PC-3 (cell line): ENCODE measurements around the gene SH3BP4. TPM values are rescaled to one million over a fixed set of nuclear protein-coding genes. Genes with fewer than 3 reads are reported as not detected.
A peak's percentile ranks its signal among the peaks of the same experiment; 100 is the strongest.

Experiments used
- ATAC-seq: fragments of 200-7000 bp; cut with Tn5 transposase; 2 replicates; pipeline ENCODE4 v1.9.1; 2020; ENCODE audit warnings: mild to moderate bottlenecking, moderate library complexity
- BruUV-seq: library from RNA; stranded (reverse); fragments of 400-500 nt; replicated peaks from 2 replicates; lab custom pipeline; 2021; lab: Mats Ljungman, UMichigan
- CTCF ChIA-PET: fragments of 300-600 bp; sonication (Branson Sonifier 250); formaldehyde crosslinking; loops from one replicate; lab custom pipeline; 2022; ENCODE audit warnings: antibody characterized with exemption; lab: Charles Lee
- POLR2A ChIA-PET: fragments of 300-600 bp; sonication (Branson Sonifier 250); formaldehyde crosslinking; loops from one replicate; lab custom pipeline; 2022; ENCODE audit warnings: antibody characterized with exemption; ENCODE audit not compliant: unreplicated experiment; lab: Charles Lee
- DNase-seq: peaks from one replicate; pipeline ENCODE4 v3.0.0-alpha.2; 2015
- H2AFZ ChIP-seq: fragments of 300-600 bp; sonication (generic); 2 replicates; pipeline ENCODE4 v1.6.0; 2016; ENCODE audit warnings: antibody characterized with exemption, low read length
- H3F3A ChIP-seq: fragments of 300-600 bp; sonication (generic); one replicate; pipeline ENCODE4 v1.6.0; 2017; ENCODE audit warnings: antibody characterized with exemption, low read length, control low read depth, mild to moderate bottlenecking; ENCODE audit not compliant: unreplicated experiment
- H3K27ac ChIP-seq: fragments of 300-600 bp; sonication (generic); 2 replicates; pipeline ENCODE4 v1.5.1; 2016; ENCODE audit warnings: mild to moderate bottlenecking, low read length
- H3K27me3 ChIP-seq: fragments of 300-600 bp; sonication (generic); 2 replicates; pipeline ENCODE4 v1.6.1; 2016; ENCODE audit warnings: low read length, mixed read lengths
- H3K36me3 ChIP-seq: fragments of 300-600 bp; sonication (generic); 2 replicates; pipeline ENCODE4 v1.6.1; 2016; ENCODE audit warnings: low read depth, mixed run types, low read length, mixed read lengths
- H3K4me1 ChIP-seq: fragments of 300-600 bp; sonication (generic); 2 replicates; pipeline ENCODE4 v1.5.1; 2016; ENCODE audit warnings: low read length; ENCODE audit not compliant: insufficient read depth
- H3K4me2 ChIP-seq: fragments of 300-600 bp; sonication (generic); 2 replicates; pipeline ENCODE4 v1.6.0; 2016; ENCODE audit warnings: low read length
- H3K4me3 ChIP-seq: fragments of 300-600 bp; sonication (generic); 2 replicates; pipeline ENCODE4 v1.5.1; 2016; ENCODE audit warnings: mild to moderate bottlenecking, low read length, mixed read lengths
- H3K79me2 ChIP-seq: fragments of 300-600 bp; sonication (generic); 2 replicates; pipeline ENCODE4 v1.6.1; 2017; ENCODE audit warnings: low read length, mixed read lengths
- H3K9ac ChIP-seq: fragments of 300-600 bp; sonication (generic); 2 replicates; pipeline ENCODE4 v1.6.0; 2016; ENCODE audit warnings: mild to moderate bottlenecking, low read length
- H3K9me2 ChIP-seq: fragments of 300-600 bp; sonication (generic); replicated peaks from 2 replicates; pipeline ENCODE4 v1.6.1; 2016; ENCODE audit warnings: mixed run types, low read length, mixed read lengths
- H3K9me3 ChIP-seq: fragments of 300-600 bp; sonication (generic); 2 replicates; pipeline ENCODE4 v1.6.1; 2016; ENCODE audit warnings: low read length, mixed read lengths
- H4K20me1 ChIP-seq: fragments of 300-600 bp; sonication (generic); 2 replicates; pipeline ENCODE4 v1.6.1; 2016; ENCODE audit warnings: low read length, mixed read lengths
- EZH2 ChIP-seq: fragments of 300-600 bp; sonication (generic); IDR thresholded peaks from one replicate; pipeline ENCODE4 v1.6.1; 2017; ENCODE audit warnings: antibody characterized with exemption, mild to moderate bottlenecking, low read length; ENCODE audit not compliant: unreplicated experiment
- EZH2phosphoT487 ChIP-seq: fragments of 300-600 bp; sonication (generic); IDR thresholded peaks from 2 replicates; pipeline ENCODE4 v1.6.1; 2018; ENCODE audit warnings: mild to moderate bottlenecking, antibody characterized with exemption, low read length, borderline replicate concordance
- intact Hi-C: fragments of 100-400 bp; cut with micrococcal nuclease; formaldehyde crosslinking; loops from 2 replicates; pipeline ENCODE4 v1.9.0; 2023
- total RNA-seq: library from RNA; depleted of rRNA; stranded (reverse); fragments of >200 nt; gene quantifications from 2 replicates; pipeline ENCODE4 v1.2.3, GENCODE V29; 2014
- TF ChIP-seq, protein P1 (sequence below): fragments of 300-600 bp; sonication (generic); conservative IDR thresholded peaks from 2 replicates; pipeline ENCODE4 v1.5.1; 2017; ENCODE audit warnings: antibody characterized with exemption, low read depth, mild to moderate bottlenecking, low read length

SH3BP4 gene
- total RNA-seq, 1 experiment from 2014 or later, result 35.2 TPM

DNA sequence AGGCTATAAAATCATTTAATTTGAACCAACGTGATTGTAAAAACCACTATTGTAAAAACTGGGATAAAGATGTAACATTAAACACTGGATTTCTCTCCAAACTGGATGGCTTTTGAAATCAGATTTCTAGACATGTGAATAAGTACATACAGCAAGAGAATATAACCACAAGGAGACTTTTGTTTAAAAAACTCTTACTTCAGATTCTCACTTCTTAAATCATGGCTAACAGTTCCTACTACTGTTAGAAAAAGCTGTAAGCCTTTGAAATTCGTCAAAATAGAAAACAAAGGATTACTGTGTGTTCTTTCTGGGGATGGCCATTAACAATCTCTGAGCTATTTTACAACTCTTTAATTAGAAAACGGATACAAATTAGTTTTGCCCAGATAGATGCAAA lies 39.4 kb upstream of the SH3BP4 start:
- Histone ChIP-seq H3K4me2 (no peak overlapping the region), H3F3A (no peaks in the 10 kb centered on the region), H3K79me2 (no peaks in the 10 kb centered on the region), H2AFZ (no peak overlapping the region), H3K4me1 (peaks cover 6% of the 10 kb centered on the region; the same call in 1 of the 2 replicates), H3K4me3 (no peak overlapping the region), H4K20me1 (no peaks in the 10 kb centered on the region), H3K9me3 (no peaks in the 10 kb centered on the region), H3K27ac (no peak overlapping the region), H3K9ac (no peak overlapping the region), H3K27me3 (no peaks in the 10 kb centered on the region), H3K36me3 (no peaks in the 10 kb centered on the region), H3K9me2 (no peaks in the 10 kb centered on the region)
- POLR2A ChIA-PET, result no interaction called here
- ATAC-seq (no peak), DNase-seq (no peak)
- CTCF ChIA-PET, result no interaction called here
- TF ChIP-seq EZH2phosphoT487, result no peak
- TF ChIP-seq EZH2, result no peak
- TF ChIP-seq, protein P1, sequence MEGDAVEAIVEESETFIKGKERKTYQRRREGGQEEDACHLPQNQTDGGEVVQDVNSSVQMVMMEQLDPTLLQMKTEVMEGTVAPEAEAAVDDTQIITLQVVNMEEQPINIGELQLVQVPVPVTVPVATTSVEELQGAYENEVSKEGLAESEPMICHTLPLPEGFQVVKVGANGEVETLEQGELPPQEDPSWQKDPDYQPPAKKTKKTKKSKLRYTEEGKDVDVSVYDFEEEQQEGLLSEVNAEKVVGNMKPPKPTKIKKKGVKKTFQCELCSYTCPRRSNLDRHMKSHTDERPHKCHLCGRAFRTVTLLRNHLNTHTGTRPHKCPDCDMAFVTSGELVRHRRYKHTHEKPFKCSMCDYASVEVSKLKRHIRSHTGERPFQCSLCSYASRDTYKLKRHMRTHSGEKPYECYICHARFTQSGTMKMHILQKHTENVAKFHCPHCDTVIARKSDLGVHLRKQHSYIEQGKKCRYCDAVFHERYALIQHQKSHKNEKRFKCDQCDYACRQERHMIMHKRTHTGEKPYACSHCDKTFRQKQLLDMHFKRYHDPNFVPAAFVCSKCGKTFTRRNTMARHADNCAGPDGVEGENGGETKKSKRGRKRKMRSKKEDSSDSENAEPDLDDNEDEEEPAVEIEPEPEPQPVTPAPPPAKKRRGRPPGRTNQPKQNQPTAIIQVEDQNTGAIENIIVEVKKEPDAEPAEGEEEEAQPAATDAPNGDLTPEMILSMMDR, result no peak
- intact Hi-C loops, result no loop called here
- no TSS peak for BruUV-seq

DNA sequence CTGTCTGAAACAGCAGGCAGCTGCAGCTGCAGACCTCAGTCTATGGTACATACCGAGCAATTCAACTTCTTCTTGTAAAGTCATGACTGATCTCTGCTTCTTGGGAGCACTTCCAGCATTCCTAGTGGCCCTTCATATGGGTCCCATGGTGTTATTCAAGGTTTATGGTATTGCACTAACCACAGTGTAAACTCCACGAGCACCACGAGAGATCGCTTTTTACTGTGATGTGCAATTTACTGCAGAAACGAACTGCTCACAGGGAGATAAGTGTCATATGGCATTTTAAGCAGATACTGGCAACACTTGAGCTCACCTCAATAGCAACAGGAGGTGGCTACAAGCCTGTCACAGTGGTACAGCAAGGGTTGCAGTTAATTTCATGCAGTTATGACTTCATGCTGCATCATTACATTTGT lies 38.6 kb upstream of the SH3BP4 start:
- Histone ChIP-seq H3K9me2 (no peaks in the 10 kb centered on the region), H4K20me1 (no peaks in the 10 kb centered on the region), H3K4me3 (no peak overlapping the region), H3F3A (no peaks in the 10 kb centered on the region), H3K9ac (no peak overlapping the region), H3K9me3 (no peaks in the 10 kb centered on the region), H3K4me1 (peaks cover 6% of the 10 kb centered on the region; the same call in 1 of the 2 replicates), H3K27ac (no peak overlapping the region), H2AFZ (no peak overlapping the region), H3K36me3 (no peaks in the 10 kb centered on the region), H3K79me2 (no peaks in the 10 kb centered on the region), H3K4me2 (no peak overlapping the region), H3K27me3 (no peaks in the 10 kb centered on the region)
- TF ChIP-seq EZH2, result no peak
- no peak for TF ChIP-seq EZH2phosphoT487
- TF ChIP-seq, protein P1, result no peak
- ATAC-seq, result peak; percentile 52; the same call in 1 of the 2 replicates
- DNase-seq, result no peak
- ChIA-PET POLR2A (no interaction called here), CTCF (no interaction called here)
- no TSS peak for BruUV-seq
- intact Hi-C loops, result no loop called here

DNA sequence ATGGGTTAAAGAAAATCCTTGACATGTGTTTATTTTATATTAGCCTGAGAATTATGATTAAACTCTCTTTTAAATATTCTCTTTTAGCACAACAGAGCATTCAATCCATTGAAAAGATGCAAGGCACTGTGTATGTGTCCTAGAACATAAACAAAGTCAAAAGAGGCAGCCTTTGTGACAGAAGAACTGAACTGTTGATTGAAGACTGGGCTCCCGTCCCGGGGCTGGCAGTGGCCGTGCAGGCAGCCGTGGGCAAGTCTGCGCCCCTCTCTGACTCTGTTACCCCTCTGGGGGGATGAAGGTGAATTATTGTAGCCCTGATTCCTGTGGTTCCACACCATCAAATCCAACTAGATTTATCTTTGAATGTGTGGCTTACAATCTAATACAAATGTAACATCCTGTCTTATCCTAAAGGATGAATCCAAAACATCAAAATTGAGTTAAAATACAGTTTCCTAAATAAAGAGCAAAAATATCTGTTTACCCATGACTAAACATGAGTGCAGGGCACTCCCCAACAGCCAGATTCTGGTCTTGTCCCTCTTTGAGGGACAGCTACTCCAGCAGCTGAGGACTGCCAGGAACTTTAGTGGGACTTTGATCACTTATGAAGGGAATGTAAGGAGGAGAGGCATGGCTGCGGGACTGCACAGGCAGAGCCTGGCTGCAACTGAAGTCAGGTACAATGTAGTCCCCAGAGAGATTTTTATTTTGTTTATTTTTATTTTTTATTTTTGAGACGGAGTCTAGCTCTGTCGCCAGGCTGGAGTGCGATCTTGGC lies 37.3 kb upstream of the SH3BP4 start:
- H2AFZ ChIP-seq, result no peak overlapping the region
- H4K20me1 ChIP-seq, result no peaks in the 10 kb centered on the region
- no peaks in the 10 kb centered on the region for H3K79me2 ChIP-seq
- no TSS peak for BruUV-seq
- peaks cover 8% of the 10 kb centered on the region for H3K4me1 ChIP-seq
- TF ChIP-seq, protein P1, result no peak
- TF ChIP-seq EZH2, result no peak
- TF ChIP-seq EZH2phosphoT487, result no peak
- no peak for ATAC-seq
- intact Hi-C loops, result no loop called here
- H3K36me3 ChIP-seq, result no peaks in the 10 kb centered on the region
- H3K9me2 ChIP-seq, result no peaks in the 10 kb centered on the region
- CTCF ChIA-PET, result no interaction called here
- no peaks in the 10 kb centered on the region for H3F3A ChIP-seq
- H3K27me3 ChIP-seq, result no peaks in the 10 kb centered on the region
- H3K27ac ChIP-seq, result no peak overlapping the region
- POLR2A ChIA-PET, result no interaction called here
- no peak overlapping the region for H3K4me2 ChIP-seq
- no peak overlapping the region for H3K4me3 ChIP-seq
- no peak for DNase-seq
- H3K9me3 ChIP-seq, result no peaks in the 10 kb centered on the region
- H3K9ac ChIP-seq, result no peak overlapping the region
